GM19099 (cell line): ENCODE data around the gene FNBP1L.

ENCODE experiments used
- POLR2A ChIP-seq: IDR thresholded peaks from 3 replicates; pipeline ENCODE4 v1.6.1; 2011; ENCODE audit warnings: low read depth; ENCODE audit not compliant: insufficient read length; ENCODE audit errors: extremely low read depth

The FNBP1L gene

GRCh38 chr1:93584261-93585003, 136.5 kb downstream of the FNBP1L start:
- no peak for TF ChIP-seq POLR2A

GRCh38 chr1:93585059-93585966, 137.4 kb downstream of the FNBP1L start:
- TF ChIP-seq POLR2A = no peak

GRCh38 chr1:93587354-93587753, 139.4 kb downstream of the FNBP1L start:
- TF ChIP-seq POLR2A = no peak

GRCh38 chr1:93588206-93588605, 140.3 kb downstream of the FNBP1L start:
- no peak for TF ChIP-seq POLR2A

GRCh38 chr1:93588955-93589354, 141.0 kb downstream of the FNBP1L start:
- TF ChIP-seq POLR2A = no peak

- no peak for TF ChIP-seq POLR2A
These were observed 144.0 kb downstream of the FNBP1L start for GRCh38 chr1:93591676-93592550.

- TF ChIP-seq POLR2A = no peak
These were observed 144.6 kb downstream of the FNBP1L start for GRCh38 chr1:93592551-93592949.

GRCh38 chr1:93593854-93594602, 146.1 kb downstream of the FNBP1L start:
- TF ChIP-seq POLR2A = no peak

- no peak for TF ChIP-seq POLR2A
These were observed 146.6 kb downstream of the FNBP1L start for GRCh38 chr1:93594603-93594880.

GRCh38 chr1:93595266-93595665, 147.3 kb downstream of the FNBP1L start:
- TF ChIP-seq POLR2A = no peak

- no peak for TF ChIP-seq POLR2A
These were observed 147.8 kb downstream of the FNBP1L start for GRCh38 chr1:93595743-93596142.

- TF ChIP-seq POLR2A = no peak
These were observed 148.6 kb downstream of the FNBP1L start for GRCh38 chr1:93596329-93597089.

- TF ChIP-seq POLR2A = no peak
These were observed 149.8 kb downstream of the FNBP1L start for GRCh38 chr1:93597709-93598108.

GRCh38 chr1:93598396-93598795, 150.5 kb downstream of the FNBP1L start:
- TF ChIP-seq POLR2A = no peak
